ELR (cell line): ENCODE measurements around the gene MRNIP.
"Not testable (repeated sequence)": the region's sequence is repeated elsewhere in the genome, so short reads cannot be mapped to it uniquely, and the experiment has no call there.

Source experiments
- DNase-seq: peaks from one replicate; pipeline ENCODE4 v3.0.0-alpha.2; 2015; ENCODE audit warnings: low read depth

The MRNIP gene

GRCh38 chr5:179792612-179793467 is 65.8 kb downstream of the MRNIP start:
- DNase-seq, result no peak

GRCh38 chr5:179791881-179792611 is 66.6 kb downstream of the MRNIP start:
- no peak for DNase-seq

GRCh38 chr5:179789278-179789677 is 69.3 kb downstream of the MRNIP start:
- DNase-seq, result not testable (repeated sequence)

GRCh38 chr5:179788193-179788854 is 70.3 kb downstream of the MRNIP start:
- DNase-seq, result no peak
